Astrocyte (in vitro differentiated cells and primary cell): ENCODE measurements around the gene ENOX1.

ENCODE experiments used
- CTCF ChIP-seq: IDR thresholded peaks from 2 replicates; pipeline ENCODE4 v1.5.1; 2011; ENCODE audit warnings: low read depth, mild to moderate bottlenecking, inconsistent platforms, low read length, moderate library complexity; ENCODE audit not compliant: insufficient read depth
- EZH2 ChIP-seq: IDR thresholded peaks from 2 replicates; pipeline ENCODE4 v1.6.1; 2012; ENCODE audit warnings: mild to moderate bottlenecking, low read length, inconsistent platforms; ENCODE audit not compliant: insufficient read depth

- no peak for TF ChIP-seq CTCF
- no peak for TF ChIP-seq EZH2
Observed at GRCh38 chr13:43307921-43308433, 478.8 kb downstream of the ENOX1 start.
